HG02678 (cell line): ENCODE data around the gene LRRFIP2.
A peak's percentile ranks its signal among the peaks of the same experiment; 100 is the strongest.

ENCODE experiments used
- ATAC-seq: cut with Tn5 transposase; IDR thresholded peaks from one replicate; pipeline ENCODE4 v1.9.1; 2021; ENCODE audit warnings: mild to moderate bottlenecking, moderate library complexity; ENCODE audit not compliant: unreplicated experiment

LRRFIP2 gene

GRCh38 chr3:37029111-37029510, 145.3 kb downstream of the LRRFIP2 start:
- no peak for ATAC-seq

GRCh38 chr3:37028329-37028728, 146.1 kb downstream of the LRRFIP2 start:
- ATAC-seq: no peak

GRCh38 chr3:37026851-37027250, 147.5 kb downstream of the LRRFIP2 start:
- ATAC-seq: no peak

- no peak for ATAC-seq
Observed at GRCh38 chr3:37025561-37026335, 148.6 kb downstream of the LRRFIP2 start.

- peak; percentile 74 for ATAC-seq
Observed at GRCh38 chr3:37024820-37025405, 149.5 kb downstream of the LRRFIP2 start.

GRCh38 chr3:37024092-37024491, 150.3 kb downstream of the LRRFIP2 start:
- ATAC-seq: no peak

GRCh38 chr3:37017683-37018082, 156.7 kb downstream of the LRRFIP2 start:
- no peak for ATAC-seq

GRCh38 chr3:37016903-37017302, 157.5 kb downstream of the LRRFIP2 start:
- no peak for ATAC-seq

GRCh38 chr3:37015642-37016041, 158.7 kb downstream of the LRRFIP2 start:
- no peak for ATAC-seq

- no peak for ATAC-seq
Observed at GRCh38 chr3:37014620-37015019, 159.8 kb downstream of the LRRFIP2 start.
